ENCODE results near the gene REPS1. TPM values are rescaled to one million over a fixed set of nuclear protein-coding genes. Genes with fewer than 3 reads are reported as not detected.

REPS1 gene
- total and polyA plus RNA-seq, 2 experiments from 2014 or later: 30.0 to 43.1 TPM

DNA sequence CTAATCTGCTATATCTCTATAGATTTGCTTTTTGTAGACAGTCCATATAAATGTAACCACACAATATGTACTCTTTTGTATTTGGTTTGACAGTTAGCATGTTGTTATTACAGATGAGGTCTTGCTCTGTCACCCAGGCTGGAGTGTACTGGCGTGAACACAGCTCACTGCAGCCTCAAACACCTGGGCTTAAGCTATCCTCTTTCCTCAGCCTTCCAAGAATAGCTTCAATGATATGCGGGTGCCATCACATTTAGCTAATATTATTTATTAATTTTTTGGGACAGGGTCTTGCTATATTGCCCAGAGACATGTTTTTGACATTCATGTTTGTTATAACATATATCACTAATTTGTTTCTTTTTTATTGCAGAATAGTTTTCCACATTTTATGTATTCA lies 10.8 kb downstream of the REPS1 start:
- Histone ChIP-seq H3K9me2 (replicated peaks; ENCODE audit: insufficient read depth) (no peaks in the 10 kb centered on the region), H3K36me3 (replicated peaks; ENCODE audit: insufficient read depth, low read depth) (no peaks in the 10 kb centered on the region), H4K20me1 (ENCODE audit: insufficient read depth, poor library complexity, severe bottlenecking) (peaks cover 52% of the 10 kb centered on the region), H3K4me3 (no peak overlapping the region), H3K27me3 (no peaks in the 10 kb centered on the region), H3K4me1 (ENCODE audit: insufficient read depth) (peaks cover 8% of the 10 kb centered on the region), H3K4me2 (no peak overlapping the region), H3K79me2 (peaks cover 99% of the 10 kb centered on the region), H3K9me3 (ENCODE audit: low read depth) (no peaks in the 10 kb centered on the region), H3K27ac (no peak overlapping the region), H2AFZ (no peak overlapping the region)
- no peak for DNase-seq (ENCODE audit: low spot score)
- 95% methylated on average over 2 of the region's 2 CpGs for WGBS (ENCODE audit: low lambda C conversion rate, missing lambda C conversion rate)
- TF ChIP-seq EZH2phosphoT487 (IDR thresholded peaks at IDR 0.05; ENCODE audit: low read depth, severe bottlenecking, unreplicated experiment): no peak
- no peak for TF ChIP-seq CTCF (IDR thresholded peaks at IDR 0.05; ENCODE audit: poor library complexity)
- no peak for TF ChIP-seq EZH2 (IDR thresholded peaks at IDR 0.05; ENCODE audit: borderline replicate concordance)

DNA sequence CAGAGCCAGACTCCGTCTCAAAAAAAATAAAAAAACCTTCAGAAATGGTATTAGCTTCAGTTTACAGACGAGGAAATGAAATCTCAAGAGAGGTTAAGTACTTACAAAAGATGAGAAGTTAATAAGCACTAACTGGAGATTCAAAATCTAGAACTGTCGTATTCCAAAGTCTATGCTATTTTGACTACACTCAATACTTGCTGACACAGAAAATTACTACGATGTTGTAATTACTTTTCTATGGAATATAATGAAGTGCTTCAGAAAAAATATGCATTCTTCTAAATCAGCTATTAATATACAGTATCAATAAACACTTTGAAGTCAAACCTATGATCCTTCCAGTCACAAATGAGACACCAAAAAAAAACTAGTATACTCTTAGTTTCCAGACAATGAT lies 12.2 kb downstream of the REPS1 start:
- Histone ChIP-seq H3K4me3 (no peak overlapping the region), H3K9me3 (ENCODE audit: low read depth) (no peaks in the 10 kb centered on the region), H3K36me3 (replicated peaks; ENCODE audit: insufficient read depth, low read depth) (no peaks in the 10 kb centered on the region), H4K20me1 (ENCODE audit: insufficient read depth, poor library complexity, severe bottlenecking) (peaks cover 52% of the 10 kb centered on the region), H3K4me2 (no peak overlapping the region), H3K27me3 (no peaks in the 10 kb centered on the region), H3K4me1 (ENCODE audit: insufficient read depth) (peaks cover 13% of the 10 kb centered on the region), H3K27ac (no peak overlapping the region), H2AFZ (no peak overlapping the region), H3K79me2 (peaks cover 99% of the 10 kb centered on the region), H3K9me2 (replicated peaks; ENCODE audit: insufficient read depth) (no peaks in the 10 kb centered on the region)
- 94% methylated on average over 4 of the region's 4 CpGs for WGBS (ENCODE audit: low lambda C conversion rate, missing lambda C conversion rate)
- TF ChIP-seq EZH2 (IDR thresholded peaks at IDR 0.05; ENCODE audit: borderline replicate concordance) (no peak), CTCF (IDR thresholded peaks at IDR 0.05; ENCODE audit: poor library complexity) (no peak), EZH2phosphoT487 (IDR thresholded peaks at IDR 0.05; ENCODE audit: low read depth, severe bottlenecking, unreplicated experiment) (no peak)
- no peak for DNase-seq (ENCODE audit: low spot score)

DNA sequence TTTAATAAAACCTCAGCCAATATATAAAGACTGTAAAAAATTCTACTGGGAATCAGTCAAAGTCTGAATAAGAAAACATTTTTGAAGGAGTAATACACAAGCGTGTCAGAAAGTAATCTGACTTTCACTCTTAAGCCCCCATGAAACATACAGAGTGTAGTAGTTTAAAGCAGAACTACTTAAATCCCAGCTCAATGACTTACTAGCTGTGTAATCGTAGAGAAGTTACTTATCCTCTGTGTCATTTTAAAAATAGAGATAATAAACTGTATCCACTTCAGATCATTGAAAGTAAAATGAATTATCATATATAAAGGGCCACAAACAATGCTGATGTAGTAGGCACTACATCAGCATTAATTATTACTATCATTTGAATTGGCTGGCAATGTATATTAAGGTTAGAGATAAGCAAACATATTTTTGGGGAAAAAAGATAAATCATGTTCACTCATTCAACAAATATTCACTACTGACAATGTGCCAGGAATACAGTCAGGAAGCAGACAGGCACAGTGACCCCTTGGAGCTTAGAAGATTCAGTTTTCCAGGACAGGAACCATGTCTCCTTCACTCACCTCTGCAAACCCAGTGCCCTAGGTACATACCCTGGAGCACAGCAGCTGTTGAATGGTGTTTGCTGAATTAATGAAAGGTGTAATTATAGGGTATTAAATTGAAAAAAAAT lies 14.4 kb downstream of the REPS1 start:
- Histone ChIP-seq H3K4me1 (ENCODE audit: insufficient read depth) (peaks cover 13% of the 10 kb centered on the region), H3K4me2 (no peak overlapping the region), H3K27me3 (no peaks in the 10 kb centered on the region), H3K27ac (peak overlapping the region; percentile 2), H3K9me2 (replicated peaks; ENCODE audit: insufficient read depth) (no peaks in the 10 kb centered on the region), H4K20me1 (ENCODE audit: insufficient read depth, poor library complexity, severe bottlenecking) (peaks cover 47% of the 10 kb centered on the region), H3K4me3 (no peak overlapping the region), H3K9me3 (ENCODE audit: low read depth) (no peaks in the 10 kb centered on the region), H3K79me2 (peaks cover 99% of the 10 kb centered on the region), H3K36me3 (replicated peaks; ENCODE audit: insufficient read depth, low read depth) (no peaks in the 10 kb centered on the region), H2AFZ (no peak overlapping the region)
- TF ChIP-seq CTCF (IDR thresholded peaks at IDR 0.05; ENCODE audit: poor library complexity) (no peak), EZH2 (IDR thresholded peaks at IDR 0.05; ENCODE audit: borderline replicate concordance) (no peak), EZH2phosphoT487 (IDR thresholded peaks at IDR 0.05; ENCODE audit: low read depth, severe bottlenecking, unreplicated experiment) (no peak)
- DNase-seq (ENCODE audit: low spot score): no peak
- WGBS (ENCODE audit: low lambda C conversion rate, missing lambda C conversion rate): 68% methylated on average over 2 of the region's 2 CpGs
